Body of pancreas (tissue), 4 donors: Measurements from ENCODE around the gene NCBP2. TPM values are rescaled to one million over a fixed set of nuclear protein-coding genes. Genes with fewer than 3 reads are reported as not detected.

Experiments
- ATAC-seq: fragments of 150-250 bp; one replicate; pipeline ENCODE4 v1.9.1; 2016
- DNase-seq, 4 donors: peaks; one replicate each; pipeline ENCODE4 v3.0.0-alpha.2; 2019
- H3K27ac ChIP-seq, 4 donors: fragments of 200-600 bp; sonication (generic); 1 replicate in 3 of 4; 2 replicates in 1 of 4; pipeline versions ENCODE4 v1.5.1 to v1.6.1; 2016 to 2019; ENCODE audit warnings: mild to moderate bottlenecking in 1 of 4, mixed read lengths in 1 of 4, moderate library complexity in 1 of 4
- H3K27me3 ChIP-seq, 2 donors: fragments of 200-600 bp; sonication (generic); one replicate each; pipeline ENCODE4 v1.6.0; 2016; ENCODE audit warnings: mild to moderate bottlenecking in 1 of 2
- H3K36me3 ChIP-seq, 2 donors: fragments of 200-600 bp; sonication (generic); replicated peaks in 1 of 2; 2 replicates each; pipeline ENCODE4 v1.5.1; 2016; ENCODE audit warnings: low read depth in 2 of 2; ENCODE audit not compliant: insufficient read depth in 1 of 2
- H3K4me1 ChIP-seq: fragments of 200-600 bp; sonication (generic); one replicate; pipeline ENCODE4 v1.6.0; 2016
- H3K4me3 ChIP-seq, 2 donors: fragments of 200-600 bp; sonication (generic); 1 replicate in 1 of 2; 2 replicates in 1 of 2; pipeline ENCODE4 v1.5.1; 2016 to 2019
- H3K9me3 ChIP-seq, 3 donors: fragments of 200-600 bp; sonication (generic); 1 replicate in 2 of 3; 2 replicates in 1 of 3; pipeline ENCODE4 v1.5.1; 2016
- CTCF ChIP-seq, 7 experiments: fragments of 450-650 bp in 4 of 7; fragments of 200-600 bp in 3 of 7; sonication (generic) in 3 of 7; IDR thresholded peaks; one replicate each; pipeline ENCODE4 v1.5.1; 2016 to 2019; ENCODE audit warnings: antibody characterized with exemption in 7 of 7
- POLR2A ChIP-seq, 3 donors: fragments of 450-650 bp; IDR thresholded peaks; one replicate each; pipeline ENCODE4 v1.6.1; 2016; ENCODE audit warnings: antibody characterized with exemption in 3 of 3, mild to moderate bottlenecking in 2 of 3
- WGBS, 2 donors: methylation state at CpG; one replicate each; pipeline ENCODE4 v1.1.5; 2017; 5-methylcytosine and 5-hydroxymethylcytosine counted together
- intact Hi-C: fragments of 100-400 bp; cut with DNase I; formaldehyde crosslinking; loops from one replicate; pipeline ENCODE4 v1.15.1; 2023
- total RNA-seq, 2 donors: library from RNA; depleted of rRNA; stranded (reverse); fragments of >200 nt; gene quantifications; one replicate each; pipeline ENCODE4 v1.1.0, GENCODE V29; 2016

NCBP2 gene
- total RNA-seq, 2 donors from 2014 or later: 6.9 to 19.5 TPM

GRCh38 chr3:196903740-196904139 is 38.6 kb downstream of the NCBP2 start:
- Histone ChIP-seq H3K9me3 (no peaks in the 10 kb centered on the region), H3K4me3 (no peak overlapping the region), H3K36me3 (peaks cover 0 to 16% of the 10 kb centered on the region in 2 donors), H3K27ac (no peak overlapping the region), H3K27me3 (no peaks in the 10 kb centered on the region), H3K4me1 (no peaks in the 10 kb centered on the region)
- DNase-seq (no peak), ATAC-seq (no peak)
- 94 to 100% methylated on average over 2 of the region's 2 CpGs for WGBS, 2 donors
- no peak for TF ChIP-seq CTCF (IDR thresholded peaks at IDR 0.05)
- TF ChIP-seq POLR2A (IDR thresholded peaks at IDR 0.05): no peak
- intact Hi-C loops: no loop called here

- Histone ChIP-seq H3K36me3 (peaks cover 0 to 16% of the 10 kb centered on the region in 2 donors), H3K4me1 (no peaks in the 10 kb centered on the region), H3K27ac (no peak overlapping the region), H3K9me3 (no peaks in the 10 kb centered on the region), H3K27me3 (no peaks in the 10 kb centered on the region), H3K4me3 (no peak overlapping the region)
- intact Hi-C loops: no loop called here
- ATAC-seq (no peak), DNase-seq (no peak)
- WGBS, 2 donors: 100% methylated on average over 1 of the region's 1 CpG
- TF ChIP-seq POLR2A (IDR thresholded peaks at IDR 0.05) (no peak), CTCF (IDR thresholded peaks at IDR 0.05) (no peak)
These were observed 40.0 kb downstream of the NCBP2 start for GRCh38 chr3:196902296-196902695.

GRCh38 chr3:196901768-196902167 is 40.6 kb downstream of the NCBP2 start:
- no peak overlapping the region for H3K4me3 ChIP-seq
- no peak for ATAC-seq
- no peak for TF ChIP-seq CTCF (IDR thresholded peaks at IDR 0.05)
- no peak for TF ChIP-seq POLR2A (IDR thresholded peaks at IDR 0.05)
- no peaks in the 10 kb centered on the region for H3K4me1 ChIP-seq
- no peaks in the 10 kb centered on the region for H3K9me3 ChIP-seq
- DNase-seq: no peak
- H3K36me3 ChIP-seq: peaks cover 0 to 16% of the 10 kb centered on the region in 2 donors
- intact Hi-C loops: no loop called here
- H3K27ac ChIP-seq: no peak overlapping the region
- 73 to 94% methylated on average over 1 of the region's 1 CpG for WGBS, 2 donors
- no peaks in the 10 kb centered on the region for H3K27me3 ChIP-seq

- no peaks in the 10 kb centered on the region for H3K9me3 ChIP-seq
- no peak overlapping the region for H3K27ac ChIP-seq
- peaks cover 0 to 2% of the 10 kb centered on the region in 2 donors for H3K36me3 ChIP-seq
- no peak for ATAC-seq
- TF ChIP-seq CTCF (IDR thresholded peaks at IDR 0.05) (no peak), POLR2A (IDR thresholded peaks at IDR 0.05) (no peak)
- DNase-seq: no peak
- intact Hi-C loops: no loop called here
- H3K27me3 ChIP-seq: no peaks in the 10 kb centered on the region
- no peak overlapping the region for H3K4me3 ChIP-seq
- no peaks in the 10 kb centered on the region for H3K4me1 ChIP-seq
- WGBS, 2 donors: 97 to 100% methylated on average over 6 of the region's 6 CpGs
These were observed 46.1 kb downstream of the NCBP2 start for GRCh38 chr3:196896229-196896628.

GRCh38 chr3:196894557-196895295 is 47.6 kb downstream of the NCBP2 start:
- Histone ChIP-seq H3K36me3 (no peaks in the 10 kb centered on the region), H3K4me1 (no peaks in the 10 kb centered on the region), H3K9me3 (no peaks in the 10 kb centered on the region), H3K27ac (no peak overlapping the region), H3K27me3 (no peaks in the 10 kb centered on the region), H3K4me3 (no peak overlapping the region)
- TF ChIP-seq CTCF (IDR thresholded peaks at IDR 0.05): no peak
- no peak for TF ChIP-seq POLR2A (IDR thresholded peaks at IDR 0.05)
- DNase-seq (no peak), ATAC-seq (no peak)
- intact Hi-C loops: no loop called here
- WGBS, 2 donors: 91 to 96% methylated on average over 13 of the region's 13 CpGs
